GM21390 (cell line): ENCODE data around the gene ANGPTL4.
"Not testable (repeated sequence)": the region's sequence is repeated elsewhere in the genome, so short reads cannot be mapped to it uniquely, and the experiment has no call there.

Source experiments
- ATAC-seq: cut with Tn5 transposase; IDR thresholded peaks from one replicate; pipeline ENCODE4 v1.9.1; 2021; ENCODE audit not compliant: unreplicated experiment

The ANGPTL4 gene

DNA sequence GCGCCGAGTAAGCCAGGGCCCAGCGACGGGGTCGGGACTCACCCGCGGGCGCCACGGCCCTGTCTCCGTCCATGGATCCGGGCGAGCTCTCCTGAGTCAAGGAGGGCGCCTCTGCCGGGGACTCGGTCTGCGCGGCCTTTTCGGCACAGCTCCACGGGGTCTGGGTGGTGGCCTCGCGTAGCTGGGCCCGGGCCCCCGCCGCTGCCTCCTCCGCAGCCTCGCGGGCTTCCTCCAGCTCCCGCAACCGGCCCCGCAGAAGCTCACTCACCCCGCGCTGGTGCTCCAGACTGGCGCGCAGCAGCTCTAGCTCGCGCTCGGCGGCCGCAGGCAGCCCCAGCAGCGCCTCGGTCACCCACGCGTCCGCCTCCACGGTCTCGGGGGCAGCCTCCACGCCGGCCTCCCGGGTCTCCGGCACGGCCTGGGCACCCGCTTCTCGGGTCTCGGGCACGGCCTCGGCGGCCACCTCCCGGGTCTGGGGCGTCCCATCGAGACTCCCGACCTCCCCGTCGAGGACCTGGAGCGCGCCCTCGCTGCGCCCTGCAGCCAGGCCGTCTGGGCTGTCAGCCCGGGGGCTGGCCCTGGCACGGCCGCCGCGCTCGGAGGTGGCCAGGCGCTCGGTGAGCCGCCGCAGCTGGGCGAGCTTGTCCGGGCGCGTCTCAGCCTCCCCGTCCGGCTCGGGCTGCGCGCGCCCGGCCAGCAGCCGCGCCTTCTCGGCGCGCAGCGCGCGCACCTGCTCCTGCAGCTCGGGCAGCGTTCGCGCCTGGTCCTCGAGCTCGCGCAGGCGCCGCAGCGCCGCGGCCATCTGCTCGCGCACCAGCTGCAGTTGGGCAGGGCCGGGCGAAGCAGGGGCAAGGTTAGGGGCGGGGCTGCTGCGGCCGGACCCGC is 29.3 kb upstream of the ANGPTL4 start:
- ATAC-seq = no peak

- ATAC-seq = no peak
These were observed 28.4 kb upstream of the ANGPTL4 start for GRCh38 chr19:8335343-8336071.

DNA sequence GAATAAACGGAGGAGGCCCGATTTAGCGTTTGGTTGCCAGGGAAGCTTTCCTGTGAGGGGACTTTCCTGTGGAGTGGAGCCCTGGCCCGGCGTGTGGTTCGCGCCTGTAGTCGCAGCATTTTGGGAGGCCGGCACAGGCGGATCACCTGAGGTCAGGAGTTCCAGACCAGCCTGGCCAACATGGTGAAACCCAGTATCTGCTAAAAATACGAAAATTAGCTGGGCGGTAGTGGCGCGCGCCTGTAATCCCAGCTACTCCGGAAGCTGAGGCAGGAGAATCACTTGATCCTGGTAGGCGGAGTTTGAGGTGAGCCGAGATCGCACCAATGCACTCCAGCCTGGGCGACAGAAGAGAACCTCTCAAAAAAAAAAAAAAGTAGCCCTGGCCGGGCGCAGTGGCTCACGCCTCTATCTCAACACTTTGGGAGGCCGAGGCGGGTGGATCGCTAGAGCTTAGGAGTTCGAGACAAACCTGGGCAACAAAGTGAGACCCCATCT is 27.8 kb upstream of the ANGPTL4 start:
- ATAC-seq = no peak

DNA sequence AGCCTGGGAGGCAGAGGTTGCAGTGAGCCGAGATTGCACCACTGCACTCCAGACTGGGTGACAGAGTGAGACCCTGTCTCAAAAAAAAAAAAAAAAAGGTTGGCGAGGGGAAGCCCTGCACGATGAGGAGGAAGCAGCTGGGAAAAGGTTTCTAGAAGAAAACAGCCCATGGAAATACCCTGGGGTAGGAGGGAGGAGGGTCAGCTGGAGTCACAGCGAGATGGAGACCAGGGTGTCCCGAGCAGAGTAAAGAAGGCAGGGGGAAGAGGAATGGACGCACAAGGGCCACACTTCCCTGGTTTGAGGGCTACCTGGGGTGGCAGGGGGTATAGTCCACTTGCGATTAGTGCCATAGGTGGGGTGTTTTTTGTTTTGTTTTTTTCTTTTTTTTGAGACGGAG is 27.3 kb upstream of the ANGPTL4 start:
- no peak for ATAC-seq

GRCh38 chr19:8337728-8338127 is 26.2 kb upstream of the ANGPTL4 start:
- ATAC-seq = no peak

DNA sequence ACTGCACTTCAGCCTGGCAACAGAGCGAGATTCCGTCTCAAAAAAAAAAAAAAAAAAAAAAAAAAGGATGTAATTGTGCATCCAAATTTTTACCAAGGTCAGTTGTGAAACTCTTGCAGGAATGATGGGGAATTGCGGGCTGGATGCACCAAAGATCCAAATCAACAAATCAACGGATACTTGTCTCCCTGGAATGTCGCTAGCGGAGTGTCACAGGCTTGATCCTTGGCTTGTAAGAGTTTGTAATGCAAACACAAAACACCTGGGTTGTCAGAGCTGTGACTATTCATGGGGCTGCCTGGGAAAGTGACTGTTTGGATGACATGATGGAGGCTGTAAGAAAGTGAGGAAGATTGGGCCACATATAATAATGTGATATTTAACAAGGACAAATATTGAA is 25.1 kb upstream of the ANGPTL4 start:
- ATAC-seq = no peak

DNA sequence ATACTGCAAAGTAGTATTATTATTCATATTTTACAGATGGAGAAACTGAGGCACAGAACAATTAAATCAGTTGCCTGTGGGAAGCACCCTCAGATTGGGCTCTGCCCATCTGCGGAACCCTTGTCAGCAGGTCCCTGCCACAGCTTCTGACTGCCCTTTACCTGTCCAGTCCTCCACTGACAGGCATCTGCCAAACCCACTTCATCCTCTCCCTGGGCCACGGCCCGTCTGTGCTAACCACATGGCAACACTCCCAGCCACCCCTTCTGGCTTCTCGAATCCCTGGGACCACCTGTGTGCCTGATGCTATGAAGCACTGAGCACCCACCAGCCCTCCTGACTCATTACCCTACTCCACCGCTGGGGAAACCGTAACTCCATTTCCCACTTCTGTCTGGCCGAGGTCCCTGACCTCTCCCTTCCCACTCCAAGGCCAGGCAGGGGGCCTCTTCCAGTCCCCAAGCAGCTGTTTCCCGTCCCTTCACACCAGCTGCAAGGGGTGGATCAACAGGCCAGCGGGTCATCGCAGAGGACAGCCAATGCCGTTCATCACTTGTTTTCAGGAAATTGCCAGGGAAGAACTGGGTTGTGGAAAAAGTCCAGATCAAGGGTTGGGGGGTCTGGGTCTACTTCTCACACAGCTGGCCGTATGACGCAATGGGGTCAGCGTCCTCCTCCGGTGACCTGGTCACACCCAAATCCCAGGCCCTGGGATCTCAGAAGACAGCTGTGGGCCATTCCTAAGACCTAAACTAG is 23.4 kb upstream of the ANGPTL4 start:
- no peak for ATAC-seq

DNA sequence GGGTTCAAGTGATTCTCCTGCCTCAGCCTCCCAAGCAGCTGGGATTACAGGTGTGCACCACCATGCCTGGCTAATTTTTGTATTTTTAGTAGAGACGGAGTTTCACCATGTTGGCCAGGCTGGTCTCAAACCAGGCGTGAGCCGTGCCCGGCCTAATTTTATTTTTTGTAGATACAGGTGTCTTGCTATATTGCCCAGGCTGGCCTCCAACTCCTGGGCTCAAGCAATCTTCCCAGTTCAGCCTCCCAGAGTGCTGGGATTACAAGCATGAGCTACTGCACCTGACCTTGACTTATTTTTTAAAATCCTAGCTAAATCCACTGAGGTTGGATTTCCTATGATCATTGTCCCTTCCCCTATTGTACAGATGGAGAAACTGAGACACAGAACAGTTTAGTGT is 22.5 kb upstream of the ANGPTL4 start:
- ATAC-seq = not testable (repeated sequence)

DNA sequence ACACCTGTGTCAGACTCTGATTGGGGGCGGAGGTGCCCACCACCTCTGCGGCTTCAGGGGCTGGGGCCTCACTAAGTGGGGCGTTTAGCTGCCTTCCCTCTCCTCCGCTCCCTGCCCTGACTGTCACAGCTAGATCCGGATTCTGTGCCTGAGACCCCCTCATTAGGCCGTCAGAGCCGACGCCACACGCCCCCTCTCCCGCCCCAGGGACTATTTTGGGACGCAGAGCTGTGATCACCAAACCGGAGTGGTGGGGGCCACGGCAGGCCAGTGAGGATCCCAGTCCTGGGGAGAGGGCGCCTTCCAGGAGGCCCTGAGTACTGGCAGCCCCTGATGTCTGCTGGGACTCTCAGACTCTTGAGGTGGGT is 21.7 kb upstream of the ANGPTL4 start:
- ATAC-seq = no peak

DNA sequence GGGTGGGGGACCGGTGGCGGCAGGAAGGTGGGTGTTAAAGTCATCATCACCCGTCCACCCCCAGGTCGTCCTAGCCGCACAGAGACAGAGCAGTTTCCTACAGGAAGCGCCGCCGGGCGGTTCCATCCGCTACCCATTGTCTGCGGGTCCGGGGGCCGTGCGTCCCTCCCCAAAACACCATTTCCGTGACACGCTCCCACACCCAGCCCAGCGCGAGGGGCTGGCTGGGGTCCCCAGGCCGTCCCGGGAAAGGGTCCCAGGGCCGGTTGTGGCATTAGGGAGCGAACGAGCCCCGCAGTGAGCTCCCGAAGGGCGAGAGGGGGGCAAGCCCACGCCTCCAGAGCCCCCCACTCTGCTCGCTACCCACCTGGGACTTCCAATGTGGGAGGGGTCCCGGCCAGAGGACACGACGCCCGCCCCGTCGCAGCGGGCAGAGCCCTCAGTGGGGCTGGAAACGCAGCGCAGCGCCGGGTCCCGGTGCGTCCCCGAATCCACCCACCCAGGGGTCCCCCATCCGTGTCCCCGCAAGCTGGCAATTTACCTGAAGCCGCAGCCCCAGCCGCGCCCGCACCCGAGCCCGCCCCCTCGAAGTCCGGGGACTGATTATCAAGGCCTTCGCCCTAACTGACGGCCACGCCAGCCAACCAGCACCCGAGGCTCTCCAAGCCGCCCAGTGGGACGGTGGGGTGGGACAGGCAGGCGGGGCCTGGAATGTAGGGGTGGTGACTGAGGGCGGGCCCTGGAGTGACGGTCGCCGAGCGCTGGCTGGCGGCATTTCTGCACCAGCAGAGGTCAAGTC is 21.1 kb upstream of the ANGPTL4 start, which contains the start of gene KANK3:
Gene KANK3, minus strand, starts transcription at position 579 of the 799 bp plus-strand sequence. CDS start 5,434 bp downstream, outside the sequence.
- ATAC-seq = peak; percentile 82

- ATAC-seq = no peak
These were observed 20.5 kb upstream of the ANGPTL4 start for GRCh38 chr19:8343483-8343844.

DNA sequence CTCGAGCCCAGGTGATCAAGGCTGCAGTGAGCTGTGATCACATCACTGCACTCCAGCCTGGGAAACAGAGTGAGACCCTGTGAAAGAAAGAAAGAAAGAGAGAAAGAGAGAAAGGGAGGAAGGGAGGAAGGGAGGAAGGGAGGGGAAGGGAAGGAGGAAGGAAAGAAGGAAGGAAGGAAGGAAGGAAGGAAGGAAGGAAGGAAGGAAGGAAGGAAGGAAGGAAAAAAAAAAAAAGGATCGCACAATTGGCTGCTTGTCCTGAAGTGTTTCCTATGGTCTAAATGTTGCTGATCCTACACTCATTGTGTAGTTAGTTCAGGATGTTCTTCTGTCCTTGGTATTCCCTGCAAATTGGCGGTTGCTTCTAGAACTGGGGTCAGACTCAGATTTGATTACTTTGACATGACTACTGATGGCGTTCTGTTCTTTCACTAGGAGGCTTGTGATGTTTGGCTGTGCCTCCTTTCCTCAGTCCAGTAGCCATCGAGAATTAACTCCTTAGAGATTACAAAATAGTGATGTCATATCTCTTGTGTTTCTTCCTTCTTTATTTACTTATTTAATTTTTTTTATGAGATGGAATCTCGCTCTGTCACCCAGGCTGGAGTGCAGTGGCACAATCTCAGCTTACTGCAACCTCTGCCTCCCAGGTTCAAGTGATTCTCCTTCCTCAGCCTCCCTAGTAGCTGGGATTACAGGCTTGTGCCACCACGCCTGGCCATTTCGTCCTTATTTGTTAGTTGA is 14.2 kb upstream of the ANGPTL4 start:
- ATAC-seq = not testable (repeated sequence)

DNA sequence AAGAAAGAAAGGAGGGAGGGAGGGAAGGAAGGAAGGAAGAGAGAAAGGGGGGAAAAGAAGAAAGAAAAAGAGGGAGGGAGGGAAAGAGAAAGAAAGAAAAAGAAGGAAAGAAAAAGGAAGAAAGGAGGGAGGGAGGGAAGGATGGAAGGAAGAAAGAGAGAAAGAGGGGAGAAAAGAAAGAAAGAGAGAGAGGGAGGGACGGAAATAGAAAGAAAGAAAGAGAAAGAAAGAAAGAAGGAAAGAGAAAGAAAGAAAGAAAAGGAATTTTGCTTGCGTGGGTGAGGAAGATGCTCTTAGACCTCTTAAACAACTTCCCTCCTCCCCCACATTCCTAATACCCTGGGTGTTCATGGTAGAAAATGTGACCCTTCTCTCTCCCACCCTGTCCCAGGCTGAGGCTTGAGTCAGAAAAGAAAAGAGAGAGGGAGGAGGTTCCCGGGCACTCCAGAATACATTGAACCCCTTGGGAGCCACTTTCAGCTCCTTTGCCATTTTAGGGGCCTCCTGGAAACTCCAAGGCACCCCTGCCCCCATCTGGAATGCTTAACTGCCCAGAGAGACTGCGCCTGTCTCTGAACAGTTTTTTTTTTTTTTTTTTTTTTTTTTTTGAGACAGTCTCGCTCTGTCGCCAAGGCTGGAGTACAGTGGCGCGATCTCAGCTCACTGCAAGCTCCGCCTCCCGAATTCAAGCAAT is 11.7 kb upstream of the ANGPTL4 start:
- no peak for ATAC-seq

DNA sequence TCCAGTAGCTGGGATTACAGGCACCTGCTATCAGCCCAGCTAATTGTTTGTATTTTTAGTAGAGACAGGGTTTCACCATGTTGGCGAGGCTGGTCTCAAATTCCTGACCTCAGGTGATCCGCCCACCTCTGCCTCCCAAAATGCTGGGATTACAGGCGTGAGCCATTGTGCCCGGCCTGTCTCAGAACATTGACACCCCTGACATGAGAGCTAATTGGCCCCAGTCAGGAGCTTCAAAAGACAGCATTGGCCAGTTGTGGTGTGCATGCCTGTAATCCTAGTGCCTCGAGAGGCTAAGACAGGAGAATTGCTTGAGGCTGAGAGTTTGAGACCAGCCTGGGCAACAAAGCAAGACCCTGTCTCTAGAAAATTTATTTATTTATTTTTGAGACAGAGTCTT is 11.1 kb upstream of the ANGPTL4 start:
- not testable (repeated sequence) for ATAC-seq

DNA sequence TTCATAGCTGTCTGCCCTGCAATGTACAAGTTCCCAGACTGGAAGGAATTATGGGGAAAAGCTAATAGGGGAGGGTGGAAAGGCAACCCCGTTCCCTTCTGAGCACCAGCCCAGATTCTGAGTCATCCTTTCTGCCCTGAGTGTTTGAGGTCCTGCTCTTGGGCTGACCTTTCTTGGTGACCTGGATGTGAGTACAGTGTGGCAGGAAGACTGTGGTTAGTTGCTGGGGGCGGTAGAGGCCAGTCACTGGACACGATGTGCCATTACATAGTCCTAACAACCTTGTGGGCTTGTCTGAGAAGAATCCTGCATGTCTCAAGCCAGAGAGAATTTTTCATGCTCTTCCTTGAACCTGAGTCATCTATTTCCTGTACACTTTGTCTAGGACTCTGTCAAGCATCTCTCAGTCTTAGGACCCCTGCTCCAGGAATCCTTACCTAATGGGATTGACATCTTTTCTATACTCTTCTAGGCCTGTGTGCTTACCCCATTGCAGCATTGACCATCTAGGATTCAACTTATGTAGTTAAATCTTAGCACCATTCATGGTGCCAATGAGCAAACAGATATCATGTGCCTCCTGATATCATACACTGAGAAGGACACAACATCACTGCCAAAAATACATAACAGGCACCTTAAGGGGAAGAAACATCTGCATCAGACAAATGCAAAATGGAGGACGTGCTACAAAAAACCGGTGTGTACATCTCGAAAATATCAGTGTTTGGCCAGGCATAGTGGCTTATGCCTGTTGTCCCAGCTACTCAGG is 8.1 kb upstream of the ANGPTL4 start:
- ATAC-seq = no peak

GRCh38 chr19:8357007-8357521 is 6.9 kb upstream of the ANGPTL4 start:
- ATAC-seq = no peak

DNA sequence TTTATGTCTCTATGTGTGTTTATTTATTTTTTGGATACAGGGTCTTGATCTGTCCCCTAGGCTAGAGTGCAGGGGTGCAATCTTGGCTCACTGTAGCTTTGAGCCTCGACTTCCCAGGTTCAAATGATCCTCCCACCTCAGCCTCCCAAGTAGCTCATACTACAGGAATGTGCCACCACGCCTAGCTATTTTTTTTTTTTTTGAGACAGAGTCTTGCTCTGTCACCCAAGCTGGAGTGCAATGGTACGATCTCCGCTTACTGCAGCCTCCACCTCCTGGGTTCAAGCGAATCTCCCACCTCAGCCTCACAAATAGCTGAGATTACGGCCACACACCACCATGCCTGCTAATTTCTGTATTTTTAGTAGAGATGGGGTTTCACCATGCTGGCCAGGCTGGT is 5.0 kb upstream of the ANGPTL4 start:
- no peak for ATAC-seq

DNA sequence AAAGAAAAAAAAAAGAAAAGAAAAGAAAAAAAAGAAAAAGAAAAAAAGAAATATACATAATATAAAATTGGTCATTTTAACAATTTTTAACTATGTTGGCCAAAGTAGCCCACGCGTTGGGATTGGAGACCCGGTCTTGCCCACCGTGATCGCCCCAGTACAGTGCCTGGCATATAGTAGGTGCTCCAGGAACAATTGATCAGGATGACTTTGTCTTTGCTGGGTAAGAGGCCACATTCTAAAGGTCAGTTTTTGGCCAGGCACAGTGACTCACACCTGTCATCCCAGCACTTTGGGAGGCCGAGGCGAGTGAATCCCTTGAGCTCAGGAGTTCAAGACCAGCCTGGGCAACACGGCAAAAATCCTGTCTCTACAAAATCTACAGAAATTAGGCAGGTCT is 3.8 kb upstream of the ANGPTL4 start:
- no peak for ATAC-seq
